HG03095 (cell line): ENCODE measurements around the gene RAD18.

Experiments used
- ATAC-seq: cut with Tn5 transposase; IDR thresholded peaks from one replicate; pipeline ENCODE4 v1.9.1; 2021; ENCODE audit warnings: moderate library complexity; ENCODE audit not compliant: unreplicated experiment

RAD18 gene

GRCh38 chr3:8839607-8840325 is 123.5 kb downstream of the RAD18 start:
- ATAC-seq, result no peak

GRCh38 chr3:8838765-8839423 is 124.4 kb downstream of the RAD18 start:
- ATAC-seq, result no peak

- no peak for ATAC-seq
Measured at GRCh38 chr3:8838234-8838633, 125.0 kb downstream of the RAD18 start.

- no peak for ATAC-seq
Measured at GRCh38 chr3:8837162-8837561, 126.1 kb downstream of the RAD18 start.

GRCh38 chr3:8836096-8836495 is 127.2 kb downstream of the RAD18 start:
- ATAC-seq, result no peak

- ATAC-seq, result no peak
Measured at GRCh38 chr3:8835385-8835784, 127.9 kb downstream of the RAD18 start.

- ATAC-seq, result no peak
Measured at GRCh38 chr3:8834974-8835373, 128.3 kb downstream of the RAD18 start.

- ATAC-seq, result no peak
Measured at GRCh38 chr3:8827641-8828040, 135.6 kb downstream of the RAD18 start.
